GM19238 (cell line): ENCODE results near the gene NUP188.
"Not testable (repeated sequence)": the region's sequence is repeated elsewhere in the genome, so short reads cannot be mapped to it uniquely, and the experiment has no call there.

Source experiments
- DNase-seq: peaks from one replicate; pipeline ENCODE4 v3.0.0; 2011; ENCODE audit warnings: low spot score; ENCODE audit not compliant: insufficient read length

The NUP188 gene

DNA sequence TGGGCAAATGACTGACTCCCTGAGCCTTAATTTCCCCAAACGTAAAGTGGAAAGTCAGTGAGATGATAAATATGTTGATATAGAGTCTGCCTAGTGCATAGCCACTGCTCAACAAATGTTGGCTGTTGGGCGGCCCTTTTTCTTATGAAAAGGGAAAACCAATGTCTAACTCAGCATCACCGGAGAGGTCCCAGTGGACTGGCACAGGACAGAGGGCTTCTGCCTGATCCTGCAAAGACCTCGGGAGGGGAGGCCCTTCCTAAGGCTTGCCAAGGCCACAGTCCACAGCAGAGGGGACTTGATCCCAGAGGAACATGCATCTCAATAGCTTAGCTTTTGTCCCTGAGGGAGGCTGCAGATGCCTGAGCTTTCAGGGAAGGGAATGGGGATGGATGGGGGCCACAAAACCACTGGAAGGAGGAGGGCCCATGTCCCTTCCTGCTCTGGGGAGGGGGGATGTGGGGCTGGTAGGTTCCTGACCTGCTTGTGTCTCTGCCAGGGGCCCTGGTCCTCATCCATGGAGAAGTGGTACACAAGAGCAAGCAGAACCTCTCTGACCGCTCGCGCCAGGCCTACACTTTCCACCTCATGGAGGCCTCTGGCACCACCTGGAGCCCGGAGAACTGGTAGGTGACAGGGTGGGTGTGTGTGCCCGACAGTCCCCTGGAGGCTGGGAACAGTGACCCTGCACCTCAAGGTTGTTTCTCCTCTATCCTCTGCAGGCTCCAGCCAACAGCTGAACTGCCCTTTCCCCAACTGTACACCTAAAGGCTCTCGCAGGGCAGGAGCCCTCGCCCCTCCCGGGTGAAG lies 6.3 kb upstream of the NUP188 start:
- no peak for DNase-seq

DNA sequence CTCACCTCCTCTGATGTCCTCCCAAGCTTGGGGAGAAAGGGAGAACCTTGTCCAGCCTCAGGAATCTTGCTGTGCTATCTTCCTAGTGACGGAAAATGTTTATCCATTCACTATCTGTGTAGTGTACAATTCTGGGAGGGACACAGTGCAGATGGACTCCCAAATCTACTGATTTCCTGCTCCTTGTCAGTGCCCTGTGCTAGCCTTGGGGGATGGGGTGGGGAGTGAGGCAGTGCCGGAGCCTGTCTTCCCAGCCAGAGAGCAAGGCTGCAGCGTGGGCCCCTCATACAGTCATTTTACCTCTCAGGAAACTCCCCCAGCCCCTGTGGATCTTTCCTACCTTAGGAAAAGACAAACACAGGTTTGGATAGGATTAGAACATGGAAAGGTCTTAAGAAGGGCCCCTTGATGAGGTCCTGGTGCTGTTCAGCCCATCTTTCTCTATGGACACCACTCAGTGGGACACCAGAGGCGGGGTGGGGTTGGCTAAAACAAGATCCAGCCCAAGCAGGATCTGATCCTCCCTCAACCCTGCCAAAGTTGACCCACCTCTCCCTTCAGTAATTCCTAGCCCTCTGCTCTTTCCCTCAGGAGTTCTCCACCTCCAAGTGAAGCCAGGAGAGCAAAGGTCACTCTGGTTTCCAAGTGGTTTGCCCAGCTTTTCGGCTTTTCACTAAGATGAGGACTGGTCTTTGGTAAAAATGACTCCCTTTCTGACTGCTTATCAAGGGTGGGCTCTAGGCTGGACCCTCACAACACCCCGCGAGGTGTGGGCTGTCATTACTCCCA lies 3.5 kb upstream of the NUP188 start:
- DNase-seq: no peak

DNA sequence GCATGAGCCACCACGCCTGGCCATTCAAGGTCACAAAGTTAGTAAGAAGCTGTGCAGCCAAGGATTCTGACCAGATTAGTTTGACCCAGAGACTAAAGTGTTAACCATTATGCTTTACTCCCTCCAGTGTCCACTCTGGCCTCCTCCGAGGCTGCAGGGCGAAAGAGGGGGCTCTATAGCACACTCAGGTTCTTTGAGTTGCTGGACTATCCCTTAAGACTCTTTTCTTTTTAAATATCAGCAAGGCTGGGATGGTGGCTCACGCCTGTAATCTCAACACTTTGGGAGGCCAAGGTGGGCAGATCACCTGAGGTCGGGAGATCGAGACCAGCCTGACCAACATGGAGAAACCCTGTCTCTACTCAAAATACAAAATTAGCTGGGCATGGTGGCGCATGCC lies 2.5 kb upstream of the NUP188 start:
- DNase-seq: not testable (repeated sequence)

- no peak for DNase-seq
Measured at GRCh38 chr9:128945798-128946501, 1.5 kb upstream of the NUP188 start.

DNA sequence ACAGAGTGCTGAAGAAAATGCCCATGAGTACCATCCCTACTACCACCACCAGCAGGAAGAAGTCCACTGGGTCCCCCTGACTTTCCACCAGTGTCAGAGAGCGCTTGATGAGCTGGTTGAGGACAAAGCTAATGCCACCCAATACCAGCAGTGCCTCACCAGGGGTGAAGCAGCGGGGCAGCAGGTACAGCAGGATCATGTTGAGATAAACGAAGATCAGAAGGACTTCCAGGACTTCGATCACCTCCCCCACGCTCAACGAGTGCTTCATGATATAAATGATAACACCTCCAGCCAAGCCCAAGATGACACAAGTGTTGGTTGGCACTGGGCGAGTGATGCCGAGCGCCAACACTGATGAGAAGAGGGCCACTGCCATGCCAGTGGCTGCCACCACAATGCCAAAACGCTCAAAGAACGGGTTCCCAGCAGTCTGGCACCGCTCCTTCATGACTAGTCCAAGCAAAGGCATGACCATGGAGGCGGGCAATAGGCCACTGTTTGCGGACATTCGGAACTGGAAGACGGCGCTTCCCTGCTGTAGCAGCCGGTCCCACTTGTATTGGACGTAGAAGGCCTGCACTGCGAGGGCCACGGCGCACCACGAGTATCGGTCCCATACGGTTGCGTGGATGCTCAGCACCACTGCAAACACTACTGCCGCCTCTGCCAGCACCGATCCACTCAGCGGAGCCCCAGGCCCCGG lies 775 bp upstream of the NUP188 start:
- DNase-seq: no peak

GRCh38 chr9:128947277-128947526 lies 297 bp upstream of the NUP188 start:
- DNase-seq: peak; percentile 39

DNA sequence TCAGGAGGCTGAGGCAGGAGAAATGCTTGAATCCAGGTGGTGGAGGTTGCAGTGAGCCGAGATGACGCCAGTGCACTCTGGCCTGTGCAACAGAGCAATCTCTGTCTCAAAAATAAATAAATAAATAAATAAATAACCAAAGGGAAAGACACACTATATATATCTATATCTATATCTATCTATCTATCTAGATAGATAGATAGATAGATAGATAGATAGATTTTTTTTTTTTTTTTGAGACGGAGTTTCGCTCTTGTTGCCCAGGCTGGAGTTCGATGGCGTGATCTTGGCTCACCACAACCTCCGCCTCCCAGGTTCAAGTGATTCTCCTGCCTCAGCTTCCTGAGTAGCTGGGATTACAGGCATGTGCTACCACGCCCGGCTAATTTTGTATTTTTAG lies 13.9 kb downstream of the NUP188 start:
- DNase-seq: not testable (repeated sequence)

DNA sequence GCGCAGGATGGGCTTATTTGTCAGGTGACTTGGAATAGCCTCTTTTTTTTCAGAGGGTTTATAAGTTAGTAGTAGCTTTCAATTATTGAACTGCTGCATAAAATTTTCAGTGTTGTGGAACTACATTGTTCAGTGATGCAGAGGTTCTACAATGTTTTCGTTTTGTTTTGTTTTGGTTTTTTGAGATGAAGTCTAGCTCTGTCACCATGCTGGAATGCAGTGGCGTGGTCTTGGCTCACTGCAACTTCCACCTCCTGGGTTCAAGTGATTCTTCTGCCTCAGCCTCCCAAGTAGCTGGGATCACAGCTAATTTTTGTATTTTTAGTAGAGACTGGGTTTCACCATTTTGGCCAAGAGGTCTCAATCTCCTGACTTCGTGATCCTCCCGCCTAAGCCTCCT lies 22.0 kb downstream of the NUP188 start:
- DNase-seq: no peak

- DNase-seq: no peak
Measured at GRCh38 chr9:128972956-128973355, 25.5 kb downstream of the NUP188 start.

- DNase-seq: no peak
Measured at GRCh38 chr9:128979111-128979510, 31.6 kb downstream of the NUP188 start.

DNA sequence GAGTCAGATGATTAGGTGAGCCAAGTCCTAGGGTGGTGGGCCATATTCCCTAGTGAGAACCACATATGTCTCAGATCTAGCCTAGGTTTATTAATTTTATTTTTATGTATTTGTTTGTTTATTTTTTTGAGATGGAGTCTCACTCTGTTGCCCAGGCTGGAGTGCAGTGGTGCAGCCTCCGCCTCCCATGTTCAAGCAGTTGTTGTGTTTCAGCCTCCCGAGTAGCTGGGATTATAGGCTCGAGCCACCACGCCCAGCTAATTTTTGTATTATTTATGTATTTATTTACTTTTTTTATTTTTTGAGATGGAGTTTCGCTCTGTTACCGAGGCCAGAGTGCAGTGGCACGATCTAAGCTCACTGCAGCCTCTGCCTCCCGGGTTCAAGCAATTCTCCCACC lies 36.0 kb downstream of the NUP188 start:
- no peak for DNase-seq

DNA sequence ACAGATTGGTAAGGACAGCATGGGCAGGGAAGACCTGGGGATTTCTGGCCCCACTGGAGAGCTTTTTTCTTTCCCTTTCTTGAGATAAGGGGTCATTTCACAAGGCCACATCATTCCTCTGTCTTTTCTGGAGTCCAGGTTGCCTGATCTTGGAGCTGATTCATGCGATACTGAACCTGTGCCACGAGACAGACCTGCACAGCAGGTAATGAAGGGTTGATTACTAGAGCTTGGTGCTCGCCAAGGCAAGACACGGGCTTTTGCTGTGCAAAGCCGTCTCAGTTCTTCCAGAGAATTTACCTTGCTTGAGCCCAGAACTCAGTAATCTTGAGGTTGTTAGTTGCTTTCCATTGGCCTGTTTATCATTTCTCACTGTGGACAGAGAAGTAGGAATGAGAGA lies 39.2 kb downstream of the NUP188 start:
- no peak for DNase-seq

- no peak for DNase-seq
Measured at GRCh38 chr9:128987805-128988204, 40.3 kb downstream of the NUP188 start.

DNA sequence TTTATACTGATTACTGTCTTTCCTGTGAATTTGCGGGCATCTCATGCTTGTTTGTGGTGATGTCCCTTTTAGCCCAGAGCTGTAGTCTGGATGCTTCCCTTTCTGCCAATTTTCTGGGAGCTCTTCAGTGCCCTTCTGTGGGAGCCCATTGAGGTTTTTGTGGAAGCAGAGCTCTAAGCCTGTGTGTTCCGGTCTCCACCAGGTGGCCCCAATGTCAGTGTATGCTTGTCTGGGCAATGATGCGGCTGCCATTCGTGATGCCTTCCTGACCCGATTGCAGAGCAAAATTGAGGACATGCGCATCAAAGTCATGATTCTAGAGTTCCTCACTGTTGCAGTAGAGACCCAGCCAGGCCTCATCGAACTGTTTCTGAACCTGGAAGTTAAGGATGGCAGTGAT lies 45.5 kb downstream of the NUP188 start:
- no peak for DNase-seq

- no peak for DNase-seq
Measured at GRCh38 chr9:128995791-128996190, 48.3 kb downstream of the NUP188 start.

DNA sequence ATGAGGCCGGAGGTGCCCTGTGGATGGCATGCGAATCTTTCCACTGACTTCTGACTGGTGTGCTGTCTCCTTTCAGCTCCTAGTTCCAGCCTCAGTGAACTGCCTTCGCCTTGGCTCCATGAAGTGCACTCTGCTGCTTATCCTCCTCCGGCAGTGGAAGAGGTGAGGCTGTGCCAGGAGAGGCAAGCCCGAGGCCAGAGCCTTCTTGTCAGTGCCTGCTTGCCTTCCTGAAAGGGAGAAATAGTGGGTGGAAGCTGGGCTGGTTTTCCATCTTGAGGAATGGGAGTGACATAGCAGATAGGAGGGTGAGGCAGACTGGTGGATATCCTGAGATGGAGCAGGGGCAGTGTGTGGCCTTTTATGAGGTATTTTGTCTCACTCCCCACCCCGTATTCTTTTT lies 51.0 kb downstream of the NUP188 start:
- DNase-seq: no peak

- no peak for DNase-seq
Measured at GRCh38 chr9:128999581-129000206, 52.2 kb downstream of the NUP188 start.

DNA sequence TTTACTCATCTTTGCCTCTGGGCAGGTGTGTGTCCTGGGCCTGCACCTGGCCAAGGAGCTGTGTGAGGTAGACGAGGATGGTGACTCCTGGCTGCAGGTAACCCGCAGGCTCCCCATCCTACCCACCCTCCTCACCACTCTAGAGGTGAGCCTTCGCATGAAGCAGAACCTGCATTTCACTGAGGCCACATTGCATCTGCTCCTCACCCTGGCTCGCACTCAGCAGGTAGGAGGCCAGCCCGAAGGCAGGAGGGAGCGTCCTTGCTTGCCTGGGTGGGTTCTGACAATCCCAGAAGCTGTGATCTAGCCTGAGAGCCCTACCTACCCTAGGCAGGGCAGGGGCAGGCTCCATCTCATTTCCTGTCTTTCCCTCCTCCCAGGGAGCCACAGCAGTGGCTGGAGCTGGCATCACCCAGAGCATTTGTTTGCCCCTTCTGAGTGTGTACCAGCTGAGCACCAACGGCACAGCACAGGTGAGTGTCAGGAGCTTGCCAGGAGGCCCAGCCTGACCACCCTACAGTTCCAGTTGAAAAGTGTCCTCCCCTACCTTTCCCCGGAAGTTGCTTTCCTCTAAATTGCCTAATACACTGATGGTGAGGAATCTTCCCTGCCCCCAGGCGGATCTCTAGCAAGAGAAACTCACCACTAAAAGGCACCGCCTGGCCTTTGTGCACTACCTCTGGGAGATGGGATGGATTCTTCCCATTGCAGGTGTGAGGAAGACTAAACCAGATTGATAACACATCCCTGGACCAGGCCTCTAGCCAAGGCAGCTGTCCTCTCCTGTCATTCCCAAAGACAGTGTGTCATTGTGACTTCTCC lies 54.2 kb downstream of the NUP188 start:
- no peak for DNase-seq

DNA sequence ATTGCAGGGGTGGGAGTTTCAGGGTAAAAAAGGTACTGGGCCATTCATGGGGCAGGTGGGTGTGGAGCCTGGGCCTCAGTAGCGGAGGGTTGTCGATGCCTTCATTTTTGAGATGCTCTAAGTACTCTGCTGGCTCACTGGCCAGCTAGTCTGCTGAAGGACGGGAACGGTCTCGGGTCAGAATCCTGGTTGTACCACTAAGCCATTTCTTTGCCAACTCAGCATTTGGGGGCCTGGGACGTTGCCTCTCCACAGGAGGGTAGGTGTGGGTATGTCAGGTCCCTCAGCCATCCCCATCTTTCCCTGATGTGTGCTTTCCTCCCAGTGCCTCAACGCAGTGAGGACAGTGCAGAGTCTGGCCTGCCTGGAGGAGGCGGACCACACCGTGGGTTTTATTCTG lies 55.5 kb downstream of the NUP188 start:
- DNase-seq: no peak

DNA sequence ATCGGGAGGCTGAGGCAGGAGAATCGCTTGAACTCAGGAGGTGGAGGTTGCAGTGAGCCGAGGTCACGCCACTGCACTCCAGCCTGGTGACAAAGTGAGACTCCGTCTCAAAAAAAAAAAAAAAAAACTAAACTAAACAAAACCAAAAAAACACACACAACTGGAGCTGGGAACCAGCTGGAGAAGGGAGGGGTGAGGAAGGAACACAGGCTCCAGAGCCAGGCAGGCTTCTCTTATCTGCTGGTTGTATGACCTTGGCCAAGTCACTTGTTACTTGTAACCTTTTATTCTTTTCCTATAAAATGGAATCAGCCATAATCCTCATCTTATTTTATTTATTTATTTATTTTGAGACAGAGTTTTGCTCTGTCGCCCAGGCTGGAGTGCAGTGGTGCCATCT lies 56.7 kb downstream of the NUP188 start:
- not testable (repeated sequence) for DNase-seq
